ENCODE data around the gene ZNF747. TPM values are rescaled to one million over a fixed set of nuclear protein-coding genes. Genes with fewer than 3 reads are reported as not detected.

Gene ZNF747
- total and polyA plus RNA-seq, 10 of the 15 experiments (the other 5 are each of a cell fraction or from before 2014, with no cell fraction given) = 1.0 to 13.0 (median 7.2) TPM

DNA sequence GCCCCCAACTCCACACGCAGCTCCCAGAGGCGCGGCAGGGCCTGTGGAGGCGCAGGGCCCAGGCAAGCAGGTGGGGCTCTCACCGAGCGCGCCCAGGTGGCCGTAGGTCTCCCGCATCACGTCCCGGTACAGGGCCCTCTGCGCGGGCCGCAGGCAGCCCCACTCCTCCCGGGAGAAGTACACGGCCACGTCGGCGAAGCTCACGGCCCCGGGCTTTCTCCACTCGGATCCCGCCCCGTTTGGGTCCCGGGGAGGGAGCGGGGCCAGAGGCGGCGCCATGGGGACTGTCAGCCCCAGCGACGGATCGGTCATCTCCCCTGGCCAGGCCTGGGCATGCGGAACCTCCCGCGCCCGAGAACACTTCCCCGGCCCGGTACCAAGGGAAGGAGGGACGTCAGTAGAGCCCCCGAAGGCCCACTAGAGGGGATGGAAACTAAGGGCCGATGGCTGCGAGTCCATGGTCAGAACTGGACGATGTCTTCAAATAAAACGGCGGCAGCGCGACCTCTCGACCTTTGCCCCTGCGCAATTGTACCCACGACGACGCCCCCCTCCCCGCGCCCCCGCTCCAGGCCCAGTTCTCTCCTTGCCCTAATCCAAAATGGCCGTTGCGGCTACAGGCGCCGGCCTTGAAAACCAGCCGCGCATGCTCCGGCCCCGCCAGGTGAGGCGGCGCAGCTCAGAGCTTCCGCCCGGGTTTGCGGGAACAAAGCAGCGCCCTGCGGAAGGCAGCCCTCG lies at the start of gene ZNF747 (continued):
- TF ChIP-seq MLLT1 (IDR thresholded peaks at IDR 0.05) (peak; percentile 97), YY1 (IDR thresholded peaks at IDR 0.05; ENCODE audit: low read depth, low read length) (peak; percentile 100), EGR1 (IDR thresholded peaks at IDR 0.05; ENCODE audit: borderline replicate concordance in 1 of 2, low read depth in 2 of 2, low read length in 2 of 2) (peak in 1 of 2 experiments; percentile 77; a peak in 2 of 3 replicates), TCF7 (IDR thresholded peaks at IDR 0.05; ENCODE audit: borderline replicate concordance) (peak; percentile 21; the same call in 1 of the 2 replicates), CREM (IDR thresholded peaks at IDR 0.05; ENCODE audit: low read depth) (peak; percentile 76; the same call in 1 of the 2 replicates), SIN3A (IDR thresholded peaks at IDR 0.05; ENCODE audit: low read depth, low read length) (peak; percentile 57), SPI1 (IDR thresholded peaks at IDR 0.05; ENCODE audit: borderline replicate concordance, insufficient read depth, low read depth, low read length) (0 out of 2 replicates have a peak, but pooled peaks have one; percentile 4), KAT2A (conservative IDR thresholded peaks at IDR 0.05; ENCODE audit: control insufficient read depth, low read depth, low read length) (no peak), IKZF1 (conservative IDR thresholded peaks at IDR 0.05) (peak; percentile 99), ETV6 (conservative IDR thresholded peaks at IDR 0.05 in 1 of 2, IDR thresholded peaks at IDR 0.05 in 1 of 2; ENCODE audit: borderline replicate concordance in 1 of 2, low read depth in 1 of 2) (0 out of 4 replicates have a peak, but pooled peaks of 1 of the 2 experiments have one; percentile 3), HCFC1 (IDR thresholded peaks at IDR 0.05; ENCODE audit: low read length) (peak; percentile 88), PAX5 (IDR thresholded peaks at IDR 0.05; ENCODE audit: borderline replicate concordance, low read depth, low read length) (0 out of 2 replicates have a peak, but pooled peaks have one; percentile 18), IRF4 (IDR thresholded peaks at IDR 0.05; ENCODE audit: low read depth, low read length) (0 out of 2 replicates have a peak, but pooled peaks have one; percentile 14)
- TF ChIP-seq, protein P1, sequence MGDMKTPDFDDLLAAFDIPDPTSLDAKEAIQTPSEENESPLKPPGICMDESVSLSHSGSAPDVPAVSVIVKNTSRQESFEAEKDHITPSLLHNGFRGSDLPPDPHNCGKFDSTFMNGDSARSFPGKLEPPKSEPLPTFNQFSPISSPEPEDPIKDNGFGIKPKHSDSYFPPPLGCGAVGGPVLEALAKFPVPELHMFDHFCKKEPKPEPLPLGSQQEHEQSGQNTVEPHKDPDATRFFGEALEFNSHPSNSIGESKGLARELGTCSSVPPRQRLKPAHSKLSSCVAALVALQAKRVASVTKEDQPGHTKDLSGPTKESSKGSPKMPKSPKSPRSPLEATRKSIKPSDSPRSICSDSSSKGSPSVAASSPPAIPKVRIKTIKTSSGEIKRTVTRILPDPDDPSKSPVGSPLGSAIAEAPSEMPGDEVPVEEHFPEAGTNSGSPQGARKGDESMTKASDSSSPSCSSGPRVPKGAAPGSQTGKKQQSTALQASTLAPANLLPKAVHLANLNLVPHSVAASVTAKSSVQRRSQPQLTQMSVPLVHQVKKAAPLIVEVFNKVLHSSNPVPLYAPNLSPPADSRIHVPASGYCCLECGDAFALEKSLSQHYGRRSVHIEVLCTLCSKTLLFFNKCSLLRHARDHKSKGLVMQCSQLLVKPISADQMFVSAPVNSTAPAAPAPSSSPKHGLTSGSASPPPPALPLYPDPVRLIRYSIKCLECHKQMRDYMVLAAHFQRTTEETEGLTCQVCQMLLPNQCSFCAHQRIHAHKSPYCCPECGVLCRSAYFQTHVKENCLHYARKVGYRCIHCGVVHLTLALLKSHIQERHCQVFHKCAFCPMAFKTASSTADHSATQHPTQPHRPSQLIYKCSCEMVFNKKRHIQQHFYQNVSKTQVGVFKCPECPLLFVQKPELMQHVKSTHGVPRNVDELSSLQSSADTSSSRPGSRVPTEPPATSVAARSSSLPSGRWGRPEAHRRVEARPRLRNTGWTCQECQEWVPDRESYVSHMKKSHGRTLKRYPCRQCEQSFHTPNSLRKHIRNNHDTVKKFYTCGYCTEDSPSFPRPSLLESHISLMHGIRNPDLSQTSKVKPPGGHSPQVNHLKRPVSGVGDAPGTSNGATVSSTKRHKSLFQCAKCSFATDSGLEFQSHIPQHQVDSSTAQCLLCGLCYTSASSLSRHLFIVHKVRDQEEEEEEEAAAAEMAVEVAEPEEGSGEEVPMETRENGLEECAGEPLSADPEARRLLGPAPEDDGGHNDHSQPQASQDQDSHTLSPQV (IDR thresholded peaks at IDR 0.05) = no peak
- TF ChIP-seq, protein P2, sequence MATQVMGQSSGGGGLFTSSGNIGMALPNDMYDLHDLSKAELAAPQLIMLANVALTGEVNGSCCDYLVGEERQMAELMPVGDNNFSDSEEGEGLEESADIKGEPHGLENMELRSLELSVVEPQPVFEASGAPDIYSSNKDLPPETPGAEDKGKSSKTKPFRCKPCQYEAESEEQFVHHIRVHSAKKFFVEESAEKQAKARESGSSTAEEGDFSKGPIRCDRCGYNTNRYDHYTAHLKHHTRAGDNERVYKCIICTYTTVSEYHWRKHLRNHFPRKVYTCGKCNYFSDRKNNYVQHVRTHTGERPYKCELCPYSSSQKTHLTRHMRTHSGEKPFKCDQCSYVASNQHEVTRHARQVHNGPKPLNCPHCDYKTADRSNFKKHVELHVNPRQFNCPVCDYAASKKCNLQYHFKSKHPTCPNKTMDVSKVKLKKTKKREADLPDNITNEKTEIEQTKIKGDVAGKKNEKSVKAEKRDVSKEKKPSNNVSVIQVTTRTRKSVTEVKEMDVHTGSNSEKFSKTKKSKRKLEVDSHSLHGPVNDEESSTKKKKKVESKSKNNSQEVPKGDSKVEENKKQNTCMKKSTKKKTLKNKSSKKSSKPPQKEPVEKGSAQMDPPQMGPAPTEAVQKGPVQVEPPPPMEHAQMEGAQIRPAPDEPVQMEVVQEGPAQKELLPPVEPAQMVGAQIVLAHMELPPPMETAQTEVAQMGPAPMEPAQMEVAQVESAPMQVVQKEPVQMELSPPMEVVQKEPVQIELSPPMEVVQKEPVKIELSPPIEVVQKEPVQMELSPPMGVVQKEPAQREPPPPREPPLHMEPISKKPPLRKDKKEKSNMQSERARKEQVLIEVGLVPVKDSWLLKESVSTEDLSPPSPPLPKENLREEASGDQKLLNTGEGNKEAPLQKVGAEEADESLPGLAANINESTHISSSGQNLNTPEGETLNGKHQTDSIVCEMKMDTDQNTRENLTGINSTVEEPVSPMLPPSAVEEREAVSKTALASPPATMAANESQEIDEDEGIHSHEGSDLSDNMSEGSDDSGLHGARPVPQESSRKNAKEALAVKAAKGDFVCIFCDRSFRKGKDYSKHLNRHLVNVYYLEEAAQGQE (IDR thresholded peaks at IDR 0.05; ENCODE audit: low read depth, low read length) = no peak
- TF ChIP-seq, protein P3, sequence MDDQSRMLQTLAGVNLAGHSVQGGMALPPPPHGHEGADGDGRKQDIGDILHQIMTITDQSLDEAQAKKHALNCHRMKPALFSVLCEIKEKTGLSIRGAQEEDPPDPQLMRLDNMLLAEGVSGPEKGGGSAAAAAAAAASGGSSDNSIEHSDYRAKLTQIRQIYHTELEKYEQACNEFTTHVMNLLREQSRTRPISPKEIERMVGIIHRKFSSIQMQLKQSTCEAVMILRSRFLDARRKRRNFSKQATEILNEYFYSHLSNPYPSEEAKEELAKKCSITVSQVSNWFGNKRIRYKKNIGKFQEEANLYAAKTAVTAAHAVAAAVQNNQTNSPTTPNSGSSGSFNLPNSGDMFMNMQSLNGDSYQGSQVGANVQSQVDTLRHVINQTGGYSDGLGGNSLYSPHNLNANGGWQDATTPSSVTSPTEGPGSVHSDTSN (IDR thresholded peaks at IDR 0.05; ENCODE audit: insufficient replicate concordance, low read depth, low read length) = no peak
